ENCODE measurements around the gene LRP5. TPM values are rescaled to one million over a fixed set of nuclear protein-coding genes. Genes with fewer than 3 reads are reported as not detected.

The LRP5 gene
- total RNA-seq, 1 donor from 2014 or later = 101 TPM

- ATAC-seq (no peak), DNase-seq (no peak)
- Histone ChIP-seq H3K9me3 (no peaks in the 10 kb centered on the region), H3K36me3 (no peaks in the 10 kb centered on the region), H3K4me3 (no peak overlapping the region), H3K27me3 (no peaks in the 10 kb centered on the region), H3K27ac (no peak overlapping the region), H3K4me1 (peaks cover 8% of the 10 kb centered on the region)
- TF ChIP-seq, protein P1, sequence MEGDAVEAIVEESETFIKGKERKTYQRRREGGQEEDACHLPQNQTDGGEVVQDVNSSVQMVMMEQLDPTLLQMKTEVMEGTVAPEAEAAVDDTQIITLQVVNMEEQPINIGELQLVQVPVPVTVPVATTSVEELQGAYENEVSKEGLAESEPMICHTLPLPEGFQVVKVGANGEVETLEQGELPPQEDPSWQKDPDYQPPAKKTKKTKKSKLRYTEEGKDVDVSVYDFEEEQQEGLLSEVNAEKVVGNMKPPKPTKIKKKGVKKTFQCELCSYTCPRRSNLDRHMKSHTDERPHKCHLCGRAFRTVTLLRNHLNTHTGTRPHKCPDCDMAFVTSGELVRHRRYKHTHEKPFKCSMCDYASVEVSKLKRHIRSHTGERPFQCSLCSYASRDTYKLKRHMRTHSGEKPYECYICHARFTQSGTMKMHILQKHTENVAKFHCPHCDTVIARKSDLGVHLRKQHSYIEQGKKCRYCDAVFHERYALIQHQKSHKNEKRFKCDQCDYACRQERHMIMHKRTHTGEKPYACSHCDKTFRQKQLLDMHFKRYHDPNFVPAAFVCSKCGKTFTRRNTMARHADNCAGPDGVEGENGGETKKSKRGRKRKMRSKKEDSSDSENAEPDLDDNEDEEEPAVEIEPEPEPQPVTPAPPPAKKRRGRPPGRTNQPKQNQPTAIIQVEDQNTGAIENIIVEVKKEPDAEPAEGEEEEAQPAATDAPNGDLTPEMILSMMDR (IDR thresholded peaks at IDR 0.05) = no peak
- intact Hi-C loops (cut with DNase I) = no loop called here
Observed at GRCh38 chr11:68293708-68294107, 18.7 kb upstream of the LRP5 start.

GRCh38 chr11:68295271-68295670 lies 17.1 kb upstream of the LRP5 start:
- no peaks in the 10 kb centered on the region for H3K9me3 ChIP-seq
- H3K36me3 ChIP-seq = no peaks in the 10 kb centered on the region
- H3K4me3 ChIP-seq = no peak overlapping the region
- no peak for DNase-seq
- H3K27me3 ChIP-seq = no peaks in the 10 kb centered on the region
- peaks cover 10% of the 10 kb centered on the region for H3K4me1 ChIP-seq
- TF ChIP-seq, protein P1 (IDR thresholded peaks at IDR 0.05) = no peak
- no peak overlapping the region for H3K27ac ChIP-seq
- intact Hi-C loops (cut with DNase I) = no loop called here
- ATAC-seq = no peak

DNA sequence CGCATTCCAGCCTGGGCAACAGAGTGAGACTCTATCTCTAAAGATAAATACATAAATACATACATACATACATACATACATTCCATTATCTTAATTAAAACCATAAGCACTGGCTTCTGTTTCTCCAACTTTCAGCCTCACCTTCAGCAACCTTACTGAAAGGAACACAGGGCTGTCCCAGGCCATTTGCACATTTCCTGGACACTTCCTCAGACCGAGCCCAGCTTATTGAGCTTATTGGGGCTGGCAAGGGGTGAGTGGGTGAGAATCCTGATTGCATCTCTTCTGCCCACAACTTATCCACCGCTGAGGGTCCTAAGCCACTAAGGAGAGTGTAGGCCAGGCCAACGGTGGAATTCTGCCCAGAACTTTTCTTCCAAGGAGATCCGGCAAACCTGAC lies 16.5 kb upstream of the LRP5 start:
- DNase-seq (no peak), ATAC-seq (no peak)
- intact Hi-C loops (cut with DNase I) = no loop called here
- Histone ChIP-seq H3K9me3 (no peaks in the 10 kb centered on the region), H3K27ac (no peak overlapping the region), H3K4me3 (no peak overlapping the region), H3K27me3 (no peaks in the 10 kb centered on the region), H3K36me3 (no peaks in the 10 kb centered on the region), H3K4me1 (peaks cover 10% of the 10 kb centered on the region)
- TF ChIP-seq, protein P1 (IDR thresholded peaks at IDR 0.05) = no peak

DNA sequence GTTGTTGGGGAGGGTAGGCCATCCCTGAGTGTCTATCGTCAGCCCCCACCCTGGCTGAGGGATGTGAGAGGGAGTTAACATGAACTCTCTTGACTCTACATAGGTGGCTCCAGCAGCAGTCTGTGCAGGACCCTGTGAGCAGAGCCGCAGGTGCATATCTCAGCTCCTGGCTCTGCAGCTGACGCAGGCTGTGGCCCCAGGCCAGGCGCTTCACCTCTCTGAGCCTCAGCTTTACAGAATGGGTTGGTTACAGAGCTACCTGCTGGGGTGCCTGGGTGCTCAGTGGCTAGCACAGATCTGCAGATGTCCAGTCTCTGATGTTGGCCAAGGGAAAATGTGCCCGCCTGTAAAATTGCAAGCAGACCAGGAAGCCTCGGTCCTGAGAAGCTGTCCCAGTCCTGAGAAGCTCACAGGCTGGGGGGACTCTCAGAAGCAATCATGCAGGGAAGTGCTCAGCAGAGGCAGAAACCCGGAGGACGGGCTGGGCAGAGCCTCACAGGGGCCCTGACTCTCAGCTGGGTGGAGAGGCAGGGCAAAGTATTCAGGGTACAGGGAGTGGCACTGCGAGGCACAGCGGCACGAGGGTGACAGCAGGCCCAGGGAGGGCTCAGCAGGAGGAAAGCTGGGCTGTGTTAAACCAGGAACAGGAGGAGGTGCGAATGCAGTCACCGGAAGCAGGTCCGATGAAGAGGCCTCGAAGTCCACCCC lies 15.9 kb upstream of the LRP5 start:
- TF ChIP-seq, protein P1 (IDR thresholded peaks at IDR 0.05) = no peak
- H3K27ac ChIP-seq = no peak overlapping the region
- H3K27me3 ChIP-seq = no peaks in the 10 kb centered on the region
- no peaks in the 10 kb centered on the region for H3K36me3 ChIP-seq
- H3K9me3 ChIP-seq = no peaks in the 10 kb centered on the region
- no peak overlapping the region for H3K4me3 ChIP-seq
- DNase-seq (no peak), ATAC-seq (no peak)
- intact Hi-C loops (cut with DNase I) = no loop called here
- H3K4me1 ChIP-seq = peaks cover 10% of the 10 kb centered on the region

- H3K4me1 ChIP-seq = peaks cover 10% of the 10 kb centered on the region
- H3K4me3 ChIP-seq = no peak overlapping the region
- no peaks in the 10 kb centered on the region for H3K9me3 ChIP-seq
- no peaks in the 10 kb centered on the region for H3K36me3 ChIP-seq
- TF ChIP-seq, protein P1 (IDR thresholded peaks at IDR 0.05) = no peak
- no peaks in the 10 kb centered on the region for H3K27me3 ChIP-seq
- intact Hi-C loops (cut with DNase I) = no loop called here
- ATAC-seq (no peak), DNase-seq (no peak)
- H3K27ac ChIP-seq = no peak overlapping the region
Observed at GRCh38 chr11:68297052-68297378, 15.4 kb upstream of the LRP5 start.

GRCh38 chr11:68297494-68297811 lies 14.9 kb upstream of the LRP5 start:
- no peak for ATAC-seq
- Histone ChIP-seq H3K4me1 (peaks cover 10% of the 10 kb centered on the region), H3K27ac (no peak overlapping the region), H3K9me3 (no peaks in the 10 kb centered on the region), H3K36me3 (no peaks in the 10 kb centered on the region), H3K4me3 (no peak overlapping the region), H3K27me3 (no peaks in the 10 kb centered on the region)
- TF ChIP-seq, protein P1 (IDR thresholded peaks at IDR 0.05) = no peak
- no peak for DNase-seq
- intact Hi-C loops (cut with DNase I) = no loop called here
